Keratinocyte (primary cell): Measurements from ENCODE around the gene ITPK1. TPM values are rescaled to one million over a fixed set of nuclear protein-coding genes. Genes with fewer than 3 reads are reported as not detected.

Experiments
- DNase-seq: peaks from one replicate; pipeline ENCODE4 v3.0.0-alpha.2; 2011; ENCODE audit warnings: low read depth, missing footprints, low spot score
- FAIRE-seq: peaks from 2 replicates; lab custom pipeline; 2011; peaks lifted over from hg19 to GRCh38; lab: Jason Lieb, UNC
- H2AFZ ChIP-seq: 2 replicates; pipeline ENCODE4 v1.6.0; 2012; ENCODE audit warnings: low read length, control low read depth, inconsistent platforms; ENCODE audit not compliant: control insufficient read depth
- H3K27ac ChIP-seq: 2 replicates; pipeline ENCODE4 v1.5.1; 2011; ENCODE audit warnings: low read length; ENCODE audit not compliant: control insufficient read depth, insufficient read depth
- H3K27me3 ChIP-seq: 3 replicates; pipeline ENCODE4 v1.6.0; 2011; ENCODE audit warnings: low read length; ENCODE audit not compliant: control insufficient read depth, insufficient read depth; ENCODE audit errors: extremely low read depth
- H3K36me3 ChIP-seq, 2 experiments: 2 replicates in 1 of 2; 3 replicates in 1 of 2; pipeline ENCODE4 v1.5.1; 2011; ENCODE audit warnings: low read length in 2 of 2, mild to moderate bottlenecking in 1 of 2; ENCODE audit not compliant: control insufficient read depth in 2 of 2, insufficient read depth in 2 of 2; ENCODE audit errors: extremely low read depth in 1 of 2
- H3K4me1 ChIP-seq: 3 replicates; pipeline ENCODE4 v1.5.1; 2011; ENCODE audit warnings: low read length; ENCODE audit not compliant: control insufficient read depth, insufficient read depth; ENCODE audit errors: extremely low read depth
- H3K4me2 ChIP-seq: 3 replicates; pipeline ENCODE4 v1.6.0; 2011; ENCODE audit warnings: low read depth, low read length; ENCODE audit not compliant: control insufficient read depth, insufficient read depth; ENCODE audit errors: extremely low read depth
- H3K4me3 ChIP-seq, 3 experiments: fragments of 200-600 bp in 1 of 3; sonication (generic) in 1 of 3; 2 replicates in 2 of 3; 3 replicates in 1 of 3; pipeline ENCODE4 v1.5.1; 2011 to 2016; ENCODE audit warnings: low read length in 3 of 3, mild to moderate bottlenecking in 3 of 3, control low read depth in 2 of 3, inconsistent platforms in 1 of 3, low read depth in 1 of 3, mixed read lengths in 1 of 3, mixed run types in 1 of 3, moderate library complexity in 1 of 3; ENCODE audit not compliant: control insufficient read depth in 2 of 3, insufficient read depth in 2 of 3; ENCODE audit errors: extremely low read depth in 1 of 3
- H3K79me2 ChIP-seq: 2 replicates; pipeline ENCODE4 v1.6.0; 2012; ENCODE audit warnings: low read length; ENCODE audit not compliant: control insufficient read depth, insufficient read depth
- H3K9ac ChIP-seq: 3 replicates; pipeline ENCODE4 v1.6.0; 2011; ENCODE audit warnings: low read length; ENCODE audit not compliant: control insufficient read depth, insufficient read depth; ENCODE audit errors: extremely low read depth
- H3K9me1 ChIP-seq: 3 replicates; pipeline ENCODE4 v1.6.0; 2011; ENCODE audit warnings: low read length; ENCODE audit not compliant: control insufficient read depth, insufficient read depth; ENCODE audit errors: extremely low read depth
- H3K9me3 ChIP-seq: 2 replicates; pipeline ENCODE4 v1.5.1; 2012; ENCODE audit warnings: low read depth, low read length; ENCODE audit not compliant: control insufficient read depth
- H4K20me1 ChIP-seq: 3 replicates; pipeline ENCODE4 v1.6.0; 2011; ENCODE audit warnings: low read length; ENCODE audit not compliant: control insufficient read depth, insufficient read depth; ENCODE audit errors: extremely low read depth
- CTCF ChIP-seq, 3 experiments: IDR thresholded peaks in 1 of 3; conservative IDR thresholded peaks in 1 of 3; optimal IDR thresholded peaks in 1 of 3; 2 replicates in 2 of 3; 3 replicates in 1 of 3; pipeline versions ENCODE3 to v1.5.1; 2011; ENCODE audit warnings: low read length in 3 of 3, mild to moderate bottlenecking in 3 of 3, moderate library complexity in 2 of 3, control low read depth in 1 of 3, inconsistent platforms in 1 of 3; ENCODE audit not compliant: insufficient read depth in 2 of 3; ENCODE audit errors: extremely low read depth in 1 of 3
- EZH2 ChIP-seq: IDR thresholded peaks from one replicate; pipeline ENCODE4 v1.6.1; 2012; ENCODE audit warnings: inconsistent platforms, mild to moderate bottlenecking, low read length, moderate library complexity
- dilution Hi-C: fragments of 300-500 bp; cut with MboI; formaldehyde crosslinking; loops from one replicate; pipeline ENCODE4 v1.7.0; 2020; ENCODE audit warnings: low sequenced_read_pairs; ENCODE audit not compliant: extremely low pct_ligation_motif_present
- polyA plus RNA-seq, 5 experiments: library from polyadenylated mRNA; depleted of rRNA in 3 of 5; stranded (reverse) in 3 of 5; stranded (forward) in 1 of 5; unstranded in 1 of 5; fragments of >200 nt; gene quantifications; 1 replicate in 1 of 5; 2 replicates in 3 of 5; 3 replicates in 1 of 5; pipeline versions ENCODE4 v1.2.1 to v1.2.3, GENCODE V29; 2011 to 2012; ENCODE audit warnings: missing spikeins in 2 of 5, low read depth in 1 of 5, low replicate concordance in 1 of 5

Gene ITPK1
- polyA plus RNA-seq, 1 donor (not counting 4 experiments of a cell fraction or from before 2014, with no cell fraction given): 67.8 TPM

DNA sequence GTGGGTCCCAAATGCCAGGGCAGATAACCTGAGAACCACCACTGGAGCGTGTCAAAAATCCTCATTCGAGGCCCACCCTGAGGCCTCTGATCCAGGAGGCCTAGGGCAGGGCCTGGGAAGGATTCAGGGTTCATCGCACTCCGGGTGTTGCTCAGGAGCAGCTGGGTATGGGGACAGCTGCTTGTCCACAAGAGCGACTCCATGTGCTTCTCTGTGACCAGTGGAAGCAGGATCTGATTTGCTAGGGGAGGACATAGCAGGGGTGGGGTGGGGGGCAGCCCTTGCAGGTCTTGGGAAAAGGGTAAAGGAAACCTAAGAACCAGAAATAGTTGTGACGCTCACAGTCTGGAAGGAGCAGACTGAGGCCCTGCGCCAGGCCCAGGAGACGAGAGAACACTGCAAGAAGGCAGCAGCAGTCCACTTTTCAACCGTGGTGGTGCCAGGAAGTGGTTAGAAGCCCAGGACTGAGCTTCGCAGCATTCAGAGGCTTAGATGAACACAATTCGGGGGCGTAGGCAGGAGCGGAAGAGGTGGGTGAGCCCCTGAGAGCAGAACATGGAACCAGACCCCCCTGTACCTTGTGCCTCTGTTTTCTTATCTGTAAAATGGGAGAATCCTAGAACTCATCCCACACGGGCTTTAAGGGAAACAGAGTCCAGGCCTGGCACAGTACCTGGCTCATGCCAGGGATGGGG is 33.7 kb downstream of the ITPK1 start:
- DNase-seq (no peak), FAIRE-seq (no peak)
- dilution Hi-C loops: no loop called here
- TF ChIP-seq CTCF (optimal IDR thresholded peaks at IDR 0.05 in 1 of 3, IDR thresholded peaks at IDR 0.05 in 1 of 3, conservative IDR thresholded peaks at IDR 0.05 in 1 of 3; ENCODE audit: extremely low read depth in 1 of 3, insufficient read depth in 2 of 3, low read length in 3 of 3) (no peak), EZH2 (no peak)
- peaks cover 5% of the 10 kb centered on the region for H4K20me1 ChIP-seq
- no peak overlapping the region for H2AFZ ChIP-seq
- H3K79me2 ChIP-seq: peaks cover 56% of the 10 kb centered on the region
- no peaks in the 10 kb centered on the region for H3K9me1 ChIP-seq
- H3K4me3 ChIP-seq: no peak overlapping the region
- H3K27me3 ChIP-seq: no peaks in the 10 kb centered on the region
- H3K36me3 ChIP-seq: peaks cover 0 to 8% of the 10 kb centered on the region in 2 experiments
- H3K9ac ChIP-seq: no peak overlapping the region
- H3K4me1 ChIP-seq: peaks cover 22% of the 10 kb centered on the region
- H3K4me2 ChIP-seq: no peak overlapping the region
- H3K27ac ChIP-seq: no peak overlapping the region
- H3K9me3 ChIP-seq: no peaks in the 10 kb centered on the region

GRCh38 chr14:93079865-93080403 is 35.8 kb downstream of the ITPK1 start:
- H3K36me3 ChIP-seq: peaks cover 0 to 8% of the 10 kb centered on the region in 2 experiments

More at GRCh38 chr14:93079865-93080403, 35.8 kb downstream of the ITPK1 start:
- DNase-seq: no peak
- Histone ChIP-seq H3K9ac (no peak overlapping the region), H3K27me3 (no peaks in the 10 kb centered on the region), H3K79me2 (peaks cover 57% of the 10 kb centered on the region), H3K4me3 (no peak overlapping the region), H3K4me1 (peaks cover 2% of the 10 kb centered on the region), H2AFZ (no peak overlapping the region), H3K9me3 (no peaks in the 10 kb centered on the region), H4K20me1 (peaks cover 9% of the 10 kb centered on the region), H3K27ac (no peak overlapping the region), H3K9me1 (no peaks in the 10 kb centered on the region), H3K4me2 (no peak overlapping the region)
- dilution Hi-C loops: no loop called here
- TF ChIP-seq EZH2: no peak
- FAIRE-seq: no peak
